CD4-positive, alpha-beta T cell treated with Interleukin-15 for 4 hours (primary cell): ENCODE measurements around the gene SLC5A11.
"Not testable (repeated sequence)": the region's sequence is repeated elsewhere in the genome, so short reads cannot be mapped to it uniquely, and the experiment has no call there.

ENCODE experiments used
- DNase-seq: peaks from one replicate; pipeline ENCODE4 v3.0.0-alpha.2; 2020; ENCODE audit warnings: low spot score

The SLC5A11 gene

DNA sequence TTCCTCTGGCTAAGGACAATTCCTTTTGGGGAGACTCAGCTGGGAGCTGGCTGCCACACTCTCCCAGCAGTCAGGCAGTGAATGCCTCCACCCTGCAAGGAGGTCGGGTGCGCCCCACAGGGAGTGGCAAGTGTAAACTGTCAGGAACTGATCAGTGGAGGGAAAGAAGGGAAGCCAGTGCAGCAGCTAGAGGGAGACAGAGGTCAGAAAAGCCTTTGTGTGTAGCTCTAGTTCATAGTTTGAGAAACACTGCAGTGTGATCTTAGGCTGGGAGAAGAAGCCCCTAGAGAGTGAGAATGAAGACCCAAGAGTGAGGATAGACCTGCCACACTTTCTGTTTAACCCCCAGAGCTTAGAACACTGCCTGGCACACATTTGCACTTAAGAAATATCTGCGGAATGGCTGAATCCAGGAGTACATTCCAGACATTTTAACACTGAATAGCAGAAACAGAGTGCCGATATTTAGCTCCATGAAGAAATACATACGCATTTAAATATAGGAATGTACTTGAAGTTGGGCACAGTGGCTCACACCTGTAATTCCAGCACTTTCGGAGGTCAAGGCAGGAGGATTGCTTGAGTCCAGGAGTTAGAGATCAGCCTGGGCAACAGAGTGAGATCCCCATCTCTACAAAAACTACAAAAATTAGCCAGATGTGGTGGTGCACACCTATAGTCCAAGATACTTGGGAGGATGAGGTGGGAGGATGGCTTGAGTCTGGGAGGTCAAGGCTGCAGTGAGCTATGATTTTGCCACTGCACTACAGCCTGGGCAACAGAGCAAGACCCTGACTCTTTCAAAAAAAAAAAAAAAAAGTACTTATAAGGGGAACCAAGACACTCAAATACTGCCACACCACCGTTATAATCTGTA, 11.1 kb upstream of the SLC5A11 start:
- no peak for DNase-seq

GRCh38 chr16:24836836-24837235, 8.9 kb upstream of the SLC5A11 start:
- no peak for DNase-seq

DNA sequence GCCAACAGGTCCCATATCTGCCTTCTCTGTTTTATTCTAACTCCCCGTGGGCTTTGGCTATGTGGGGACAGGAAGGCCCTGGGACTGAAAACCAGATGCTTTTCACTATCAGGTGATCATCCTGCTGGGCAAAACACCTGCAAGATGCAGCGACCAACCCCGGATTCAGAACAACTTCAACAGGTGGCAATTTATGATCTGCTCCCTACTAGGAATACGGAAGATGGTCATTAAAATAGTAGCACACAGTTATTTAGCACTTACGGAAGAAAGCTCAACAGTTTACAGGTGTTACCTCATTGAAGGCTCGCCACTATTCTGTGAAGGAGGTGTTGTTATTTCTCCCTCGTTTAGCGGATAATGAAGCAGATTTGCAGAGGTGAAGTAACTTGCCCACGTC, 7.8 kb upstream of the SLC5A11 start:
- no peak for DNase-seq

GRCh38 chr16:24838554-24839266, 7.1 kb upstream of the SLC5A11 start:
- no peak for DNase-seq

DNA sequence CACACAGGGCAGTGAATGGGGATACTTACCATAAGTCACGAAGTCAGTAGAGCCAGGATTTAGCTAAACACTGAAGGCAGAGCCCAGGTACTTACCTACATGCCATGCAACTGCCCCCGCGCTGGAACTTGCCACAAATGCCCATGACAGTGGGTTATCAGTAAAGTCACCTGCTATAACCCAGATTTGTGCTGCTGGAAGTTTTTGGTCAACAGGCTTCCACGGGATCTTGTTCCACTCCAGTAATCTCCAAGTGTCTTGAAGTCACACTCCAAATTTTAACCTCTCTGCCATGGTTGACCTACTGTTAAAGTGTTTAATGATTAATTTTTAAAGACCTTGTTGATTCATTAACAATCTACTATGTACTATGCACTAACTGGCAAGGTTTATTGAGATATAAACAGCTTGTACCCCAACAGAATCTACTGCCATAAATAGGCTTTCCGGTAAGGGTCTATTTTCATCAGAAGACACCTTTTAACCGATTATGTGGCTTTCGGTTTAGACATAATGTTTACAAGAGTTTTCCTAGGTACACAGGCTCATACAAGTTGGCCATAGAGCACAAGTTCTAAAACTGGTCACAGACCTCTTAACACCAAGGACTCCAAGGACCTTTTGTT, 6.3 kb upstream of the SLC5A11 start:
- no peak for DNase-seq

GRCh38 chr16:24841291-24841690, 4.5 kb upstream of the SLC5A11 start:
- DNase-seq: no peak

GRCh38 chr16:24844101-24845030, 1.4 kb upstream of the SLC5A11 start:
- no peak for DNase-seq

- DNase-seq: not testable (repeated sequence)
Measured at GRCh38 chr16:24845031-24845365, 765 bp upstream of the SLC5A11 start.

DNA sequence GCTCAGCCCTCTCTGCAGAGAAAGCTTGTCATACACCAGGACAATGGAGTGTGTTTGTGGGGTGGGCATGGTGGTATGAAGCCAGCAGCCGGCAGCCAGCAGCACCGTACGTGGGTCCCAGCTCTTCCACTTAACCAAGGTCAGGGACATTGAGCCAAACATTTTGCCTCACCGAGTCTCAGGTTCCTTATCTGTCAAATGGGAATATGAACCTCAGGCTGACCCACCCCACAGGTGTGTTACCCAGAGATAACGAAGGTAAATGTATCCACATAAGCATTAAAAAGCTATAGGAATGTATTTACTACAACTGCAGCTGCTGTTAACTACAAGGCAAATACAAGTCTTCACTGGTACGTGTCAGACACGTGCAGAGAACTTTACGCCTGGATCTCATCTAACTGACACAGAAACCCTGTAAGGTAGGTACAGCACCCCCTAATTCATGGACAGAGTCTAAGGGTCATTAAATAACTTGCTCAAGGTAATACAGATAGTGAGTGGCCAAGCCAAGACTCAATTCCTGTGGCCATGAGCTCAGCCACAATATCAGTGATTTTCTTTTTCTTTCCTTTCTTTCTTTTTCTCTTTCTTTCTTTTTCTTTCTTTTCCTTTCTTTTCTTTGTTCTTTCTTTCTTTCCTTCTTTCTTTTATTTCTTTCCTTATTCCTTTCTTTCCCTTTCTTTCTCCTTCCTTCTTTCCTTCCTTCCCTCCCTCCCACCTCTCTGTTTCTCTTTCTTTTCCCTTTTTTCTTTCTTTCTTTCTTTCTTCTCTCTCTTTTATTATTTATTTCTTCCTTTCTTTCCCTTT, 990 bp downstream of the SLC5A11 start:
- no peak for DNase-seq

- DNase-seq: no peak
Measured at GRCh38 chr16:24847358-24847664, 1.5 kb downstream of the SLC5A11 start.

DNA sequence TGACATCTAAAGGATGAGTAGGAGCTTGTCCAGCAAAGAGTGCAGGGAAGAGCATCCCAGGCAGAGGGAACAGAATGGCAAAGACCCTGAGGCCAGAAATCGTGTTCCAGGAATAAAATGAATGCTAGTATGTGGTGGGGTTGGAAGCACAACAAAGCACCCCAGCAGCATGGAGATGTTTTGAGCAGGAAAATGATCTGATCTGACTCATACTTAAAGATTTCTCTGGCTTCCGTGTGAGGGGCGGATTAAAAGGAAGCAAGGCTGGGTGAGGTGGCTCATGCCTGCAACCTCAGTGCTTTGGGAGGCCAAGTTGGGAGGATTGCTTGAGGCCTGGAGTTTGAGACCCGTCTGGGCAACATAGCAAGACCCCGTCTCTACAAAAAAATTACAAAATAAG, 2.3 kb downstream of the SLC5A11 start:
- DNase-seq: no peak

DNA sequence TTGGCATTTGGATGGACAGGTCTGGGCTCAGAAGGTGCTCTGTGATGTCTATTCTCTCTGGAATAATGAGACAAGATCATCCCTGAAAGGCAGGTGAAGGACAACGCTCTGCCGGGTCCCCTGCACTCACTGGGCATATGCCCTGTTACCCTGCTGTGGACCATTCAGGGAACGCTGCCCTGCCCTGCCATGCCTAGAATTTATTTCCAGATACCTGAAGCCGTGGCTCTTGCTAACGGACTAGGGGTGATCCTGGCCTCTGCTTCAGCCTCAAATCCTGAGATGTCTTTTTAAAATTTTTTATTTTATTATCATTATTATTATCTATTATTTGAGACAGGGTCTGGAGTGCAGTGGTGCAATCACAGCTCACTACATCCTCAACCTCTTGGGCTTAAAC, 3.9 kb downstream of the SLC5A11 start:
- no peak for DNase-seq

DNA sequence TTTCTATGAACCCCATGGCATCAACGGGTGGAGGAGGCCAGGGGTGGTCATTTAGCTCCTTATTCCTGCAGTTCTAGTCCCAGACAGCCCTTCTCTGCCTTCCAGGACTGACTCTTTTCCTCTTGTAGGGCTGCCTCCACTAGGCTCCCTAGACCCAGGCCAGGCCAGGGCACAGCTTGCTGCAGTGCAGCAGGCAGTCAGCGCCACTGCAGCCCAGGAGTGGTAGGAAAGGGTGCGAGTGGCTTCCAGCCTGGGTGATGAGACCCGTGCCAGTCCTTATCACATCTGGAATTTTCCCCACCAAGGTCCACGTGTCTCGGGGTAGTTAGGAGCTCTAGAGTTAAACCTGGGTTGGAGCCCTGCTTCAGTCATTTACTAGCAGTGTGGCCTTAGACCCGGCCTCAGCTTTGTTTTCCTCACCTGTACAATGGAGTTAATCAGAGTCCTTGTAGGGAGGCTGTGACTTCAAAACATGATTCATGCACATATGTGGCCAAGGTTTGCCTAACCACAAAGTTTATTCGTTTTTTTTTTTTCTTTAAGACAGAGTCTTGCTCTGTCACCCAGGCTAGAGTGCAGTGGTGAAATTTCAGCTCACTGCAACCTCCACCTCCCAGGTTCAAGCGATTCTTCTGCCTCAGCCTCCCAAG, 4.7 kb downstream of the SLC5A11 start:
- DNase-seq: no peak

DNA sequence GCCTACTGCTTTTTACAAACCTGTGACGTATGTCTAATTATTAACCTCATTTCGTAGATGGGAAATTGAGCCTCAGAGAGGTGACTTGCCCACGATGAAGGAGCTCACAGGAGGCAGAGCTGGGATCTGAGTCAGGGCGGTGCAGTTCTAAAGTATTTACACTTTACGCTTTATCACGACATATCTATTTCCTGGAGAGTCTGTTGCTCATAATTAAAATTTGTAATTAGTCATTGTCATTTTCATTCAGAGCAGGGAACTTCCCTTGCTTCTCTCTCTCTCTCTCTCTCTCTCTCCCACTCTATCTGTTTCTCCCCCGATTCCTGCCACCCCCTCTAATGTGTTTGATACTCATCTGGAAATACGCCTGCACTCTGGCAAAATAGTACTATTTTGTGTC, 5.9 kb downstream of the SLC5A11 start:
- no peak for DNase-seq

DNA sequence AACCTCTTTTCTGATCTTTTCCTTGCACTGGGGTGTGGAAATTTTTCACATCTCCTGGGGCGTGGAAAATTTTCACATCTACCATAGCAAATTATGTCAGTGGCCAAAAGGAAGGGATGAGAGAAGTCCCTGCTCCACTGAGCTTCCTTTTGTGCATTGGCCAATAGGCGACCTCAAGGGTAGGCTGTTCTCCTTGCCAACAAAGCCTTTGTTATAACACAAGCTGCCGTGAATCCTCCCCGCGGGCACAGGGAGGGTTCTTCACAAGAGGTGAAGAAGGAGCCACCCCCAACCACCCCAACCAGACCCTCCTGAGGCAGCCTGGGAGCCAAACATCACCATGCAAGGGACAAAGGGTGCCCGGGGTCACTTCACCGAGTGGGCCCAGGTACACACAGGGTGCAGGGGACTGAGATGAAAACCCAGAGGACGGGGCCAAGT, 6.5 kb downstream of the SLC5A11 start:
- no peak for DNase-seq

- no peak for DNase-seq
Measured at GRCh38 chr16:24853169-24853824, 7.5 kb downstream of the SLC5A11 start.

GRCh38 chr16:24853830-24854229, 8.1 kb downstream of the SLC5A11 start:
- DNase-seq: no peak

DNA sequence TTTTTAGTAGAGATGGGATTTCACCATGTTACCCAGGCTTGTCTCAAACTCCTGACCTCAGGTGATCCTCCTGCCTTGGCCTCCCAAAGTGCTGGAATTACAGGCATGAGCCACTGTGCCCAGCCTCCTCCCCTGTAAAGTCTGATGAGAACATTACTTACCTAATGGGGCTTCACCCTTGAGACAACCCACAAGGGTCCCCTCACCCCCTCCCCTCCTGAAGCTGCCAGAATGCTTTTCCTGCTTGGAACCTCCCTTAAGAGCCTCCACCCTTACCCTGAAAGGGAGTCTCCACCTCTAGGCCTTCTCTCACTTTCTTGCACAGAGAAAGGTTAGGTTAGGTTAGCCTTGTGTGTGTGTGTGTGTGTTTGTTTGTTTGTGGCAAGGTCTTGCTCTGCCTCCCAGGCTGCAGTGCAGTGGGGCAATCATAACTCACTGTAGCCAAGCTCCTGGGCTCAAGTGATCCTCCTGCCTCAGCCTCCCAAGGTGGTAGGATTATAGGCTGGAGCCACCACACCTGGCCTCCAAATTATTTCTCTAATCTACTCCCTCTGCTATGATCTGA, 8.9 kb downstream of the SLC5A11 start:
- DNase-seq: no peak

GRCh38 chr16:24855678-24856077, 9.9 kb downstream of the SLC5A11 start:
- no peak for DNase-seq

DNA sequence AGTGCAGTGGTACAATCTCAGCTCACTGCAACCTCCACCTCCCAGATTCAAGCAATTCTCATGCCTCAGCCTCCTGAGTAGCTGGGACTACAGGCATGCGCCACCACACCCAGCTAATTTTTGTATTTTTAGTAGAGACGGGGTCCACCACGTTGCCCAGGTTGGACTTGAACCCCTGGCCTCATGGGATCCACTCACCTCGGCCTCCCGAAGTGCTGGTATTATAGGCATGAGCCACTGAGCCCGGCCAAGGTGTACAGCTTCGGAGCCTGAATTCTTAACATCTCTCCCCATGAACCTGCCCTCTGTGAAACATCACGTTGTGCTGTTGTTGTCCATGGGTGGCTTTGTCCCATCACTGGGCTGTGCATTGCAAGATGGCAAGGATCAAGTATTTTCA, 11.1 kb downstream of the SLC5A11 start:
- not testable (repeated sequence) for DNase-seq
